ENCODE results near the gene RASD1. TPM values are rescaled to one million over a fixed set of nuclear protein-coding genes. Genes with fewer than 3 reads are reported as not detected.

RASD1 gene
- polyA plus RNA-seq, 1 of the 3 experiments (the other 2 are of a cell fraction) = 0.43 TPM

DNA sequence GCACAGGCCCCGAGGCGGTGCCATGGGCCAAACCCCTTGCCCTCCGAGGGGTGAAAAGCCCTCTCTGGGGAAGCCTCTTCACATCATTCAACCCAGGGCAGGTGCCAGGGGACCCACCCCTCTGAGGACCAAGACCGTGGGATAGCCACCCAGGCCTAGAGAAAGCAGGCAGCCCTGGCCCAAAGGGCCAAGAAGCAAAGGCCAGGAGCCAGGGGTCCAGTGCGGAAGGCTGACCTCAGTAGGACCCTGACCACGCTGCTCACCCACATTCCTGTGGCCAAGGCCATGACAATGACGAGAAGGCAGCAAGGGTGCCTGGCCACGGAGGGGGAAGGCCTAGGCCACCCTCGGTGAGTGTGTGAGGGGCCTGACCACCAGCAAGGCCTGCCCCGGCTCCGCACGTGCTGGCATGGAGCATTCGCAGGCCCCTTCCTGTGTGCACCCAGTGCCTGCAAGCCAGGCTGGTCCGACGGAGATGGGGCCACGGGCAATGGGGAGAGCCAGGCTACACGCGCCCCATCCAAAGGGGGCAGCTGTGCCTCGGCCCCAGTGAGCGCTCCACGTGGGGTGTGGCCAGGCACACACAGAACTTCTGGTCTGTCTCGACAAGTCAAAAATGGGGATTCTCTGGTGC lies 24.5 kb upstream of the RASD1 start:
- WGBS (ENCODE audit: low lambda C conversion rate) = 95% methylated on average over 4 of the region's 22 CpGs
- Histone ChIP-seq H3K4me1 (ENCODE audit: control insufficient read depth in 1 of 2, insufficient read depth in 2 of 2, low read depth in 1 of 2, low read length in 1 of 2) (peaks cover 0 to 25% of the 10 kb centered on the region in 2 experiments; a peak in 1 of 4 replicates), H3F3A (replicated peaks; ENCODE audit: insufficient read depth) (no peaks in the 10 kb centered on the region), H3K9me3 (no peaks in the 10 kb centered on the region), H3K9ac (no peak overlapping the region), H3K27me3 (ENCODE audit: insufficient read depth) (no peaks in the 10 kb centered on the region), H3K4me3 (ENCODE audit: low read depth in 2 of 2, low read length in 1 of 2) (no peak overlapping the region), H3K36me3 (replicated peaks in 1 of 2; ENCODE audit: control insufficient read depth in 1 of 2, insufficient read depth in 2 of 2, low read length in 1 of 2) (no peaks in the 10 kb centered on the region), H3K9me2 (no peaks in the 10 kb centered on the region), H2AFZ (ENCODE audit: low read depth) (no peak overlapping the region), H3K4me2 (no peak overlapping the region), H3K79me2 (ENCODE audit: insufficient read depth) (no peaks in the 10 kb centered on the region), H3K27ac (ENCODE audit: low read depth in 2 of 2, low read length in 1 of 2) (no peak overlapping the region), H4K20me1 (ENCODE audit: insufficient read depth) (0 out of 2 replicates have a peak, but pooled peaks cover 3% of the 10 kb centered on the region)
- ChIA-PET CTCF (interaction anchor here (0.8 to 8.3 kb wide), 2 partner anchors 24 to 48 kb away, joined by 4 to 42 read pairs; no protein-coding TSS in a partner anchor), POLR2A (no interaction called here)
- TF ChIP-seq FOXJ3 (CRISPR knock-in tag; IDR thresholded peaks at IDR 0.05) (no peak), SMC3 (IDR thresholded peaks at IDR 0.05; ENCODE audit: low read depth, low read length) (no peak), MEF2A (IDR thresholded peaks at IDR 0.05; ENCODE audit: borderline replicate concordance, low read depth) (no peak), SIN3A (IDR thresholded peaks at IDR 0.05; ENCODE audit: borderline replicate concordance, low read depth, low read length) (no peak), TEAD4 (IDR thresholded peaks at IDR 0.05; ENCODE audit: borderline replicate concordance, insufficient read depth) (no peak), POLR2AphosphoS5 (IDR thresholded peaks at IDR 0.05; ENCODE audit: low read depth, low read length) (no peak), FOSL2 (IDR thresholded peaks at IDR 0.05; ENCODE audit: borderline replicate concordance, low read depth) (no peak), GABPA (IDR thresholded peaks at IDR 0.05; ENCODE audit: low read depth) (no peak), RFX5 (IDR thresholded peaks at IDR 0.05; ENCODE audit: low read length) (no peak), EP300 (IDR thresholded peaks at IDR 0.05; ENCODE audit: borderline replicate concordance in 1 of 2, low read depth in 1 of 2, low read length in 1 of 2) (no peak), CHD2 (IDR thresholded peaks at IDR 0.05; ENCODE audit: low read length, partially characterized antibody) (no peak), NFIC (IDR thresholded peaks at IDR 0.05; ENCODE audit: borderline replicate concordance) (no peak), TAF1 (IDR thresholded peaks at IDR 0.05; ENCODE audit: borderline replicate concordance, low read depth, low read length) (no peak), RCOR1 (IDR thresholded peaks at IDR 0.05; ENCODE audit: low read length) (no peak), YY1 (IDR thresholded peaks at IDR 0.05; ENCODE audit: low read depth) (no peak), GATA2 (CRISPR knock-in tag; IDR thresholded peaks at IDR 0.05) (no peak)
- TF ChIP-seq, protein P1, sequence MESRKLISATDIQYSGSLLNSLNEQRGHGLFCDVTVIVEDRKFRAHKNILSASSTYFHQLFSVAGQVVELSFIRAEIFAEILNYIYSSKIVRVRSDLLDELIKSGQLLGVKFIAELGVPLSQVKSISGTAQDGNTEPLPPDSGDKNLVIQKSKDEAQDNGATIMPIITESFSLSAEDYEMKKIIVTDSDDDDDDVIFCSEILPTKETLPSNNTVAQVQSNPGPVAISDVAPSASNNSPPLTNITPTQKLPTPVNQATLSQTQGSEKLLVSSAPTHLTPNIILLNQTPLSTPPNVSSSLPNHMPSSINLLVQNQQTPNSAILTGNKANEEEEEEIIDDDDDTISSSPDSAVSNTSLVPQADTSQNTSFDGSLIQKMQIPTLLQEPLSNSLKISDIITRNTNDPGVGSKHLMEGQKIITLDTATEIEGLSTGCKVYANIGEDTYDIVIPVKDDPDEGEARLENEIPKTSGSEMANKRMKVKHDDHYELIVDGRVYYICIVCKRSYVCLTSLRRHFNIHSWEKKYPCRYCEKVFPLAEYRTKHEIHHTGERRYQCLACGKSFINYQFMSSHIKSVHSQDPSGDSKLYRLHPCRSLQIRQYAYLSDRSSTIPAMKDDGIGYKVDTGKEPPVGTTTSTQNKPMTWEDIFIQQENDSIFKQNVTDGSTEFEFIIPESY (IDR thresholded peaks at IDR 0.05; ENCODE audit: borderline replicate concordance, low read depth) = no peak
- TF ChIP-seq, protein P2, sequence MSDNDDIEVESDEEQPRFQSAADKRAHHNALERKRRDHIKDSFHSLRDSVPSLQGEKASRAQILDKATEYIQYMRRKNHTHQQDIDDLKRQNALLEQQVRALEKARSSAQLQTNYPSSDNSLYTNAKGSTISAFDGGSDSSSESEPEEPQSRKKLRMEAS (IDR thresholded peaks at IDR 0.05; ENCODE audit: low read depth) = no peak
- TF ChIP-seq, protein P3, sequence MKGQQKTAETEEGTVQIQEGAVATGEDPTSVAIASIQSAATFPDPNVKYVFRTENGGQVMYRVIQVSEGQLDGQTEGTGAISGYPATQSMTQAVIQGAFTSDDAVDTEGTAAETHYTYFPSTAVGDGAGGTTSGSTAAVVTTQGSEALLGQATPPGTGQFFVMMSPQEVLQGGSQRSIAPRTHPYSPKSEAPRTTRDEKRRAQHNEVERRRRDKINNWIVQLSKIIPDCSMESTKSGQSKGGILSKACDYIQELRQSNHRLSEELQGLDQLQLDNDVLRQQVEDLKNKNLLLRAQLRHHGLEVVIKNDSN (IDR thresholded peaks at IDR 0.05; ENCODE audit: borderline replicate concordance, low read depth) = no peak
- TF ChIP-seq, protein P4, sequence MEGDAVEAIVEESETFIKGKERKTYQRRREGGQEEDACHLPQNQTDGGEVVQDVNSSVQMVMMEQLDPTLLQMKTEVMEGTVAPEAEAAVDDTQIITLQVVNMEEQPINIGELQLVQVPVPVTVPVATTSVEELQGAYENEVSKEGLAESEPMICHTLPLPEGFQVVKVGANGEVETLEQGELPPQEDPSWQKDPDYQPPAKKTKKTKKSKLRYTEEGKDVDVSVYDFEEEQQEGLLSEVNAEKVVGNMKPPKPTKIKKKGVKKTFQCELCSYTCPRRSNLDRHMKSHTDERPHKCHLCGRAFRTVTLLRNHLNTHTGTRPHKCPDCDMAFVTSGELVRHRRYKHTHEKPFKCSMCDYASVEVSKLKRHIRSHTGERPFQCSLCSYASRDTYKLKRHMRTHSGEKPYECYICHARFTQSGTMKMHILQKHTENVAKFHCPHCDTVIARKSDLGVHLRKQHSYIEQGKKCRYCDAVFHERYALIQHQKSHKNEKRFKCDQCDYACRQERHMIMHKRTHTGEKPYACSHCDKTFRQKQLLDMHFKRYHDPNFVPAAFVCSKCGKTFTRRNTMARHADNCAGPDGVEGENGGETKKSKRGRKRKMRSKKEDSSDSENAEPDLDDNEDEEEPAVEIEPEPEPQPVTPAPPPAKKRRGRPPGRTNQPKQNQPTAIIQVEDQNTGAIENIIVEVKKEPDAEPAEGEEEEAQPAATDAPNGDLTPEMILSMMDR (IDR thresholded peaks at IDR 0.05) = no peak
- DNase-seq = no peak

Measured in SK-N-SH (cell line).